ENCODE results near the gene DLG1. TPM values are rescaled to one million over a fixed set of nuclear protein-coding genes. Genes with fewer than 3 reads are reported as not detected.
"Not testable (repeated sequence)": the region's sequence is repeated elsewhere in the genome, so short reads cannot be mapped to it uniquely, and the experiment has no call there.

Gene DLG1
- total RNA-seq, 1 donor from 2014 or later: 84.1 TPM

- Mint-ChIP-seq H3K27ac (no peak overlapping the region), H3K4me1 (peaks cover 7% of the 10 kb centered on the region), H3K4me3 (no peak overlapping the region), H3K27me3 (no peaks in the 10 kb centered on the region), H3K36me3 (ENCODE audit: low read depth) (no peaks in the 10 kb centered on the region), H3K9me3 (no peaks in the 10 kb centered on the region)
- no peak for DNase-seq
- intact Hi-C loops (cut with micrococcal nuclease): no loop called here
These were observed 80.2 kb downstream of the DLG1 start for GRCh38 chr3:197218210-197218609.

GRCh38 chr3:197216914-197217313, 81.5 kb downstream of the DLG1 start:
- H3K27me3 Mint-ChIP-seq: no peaks in the 10 kb centered on the region
- peaks cover 4% of the 10 kb centered on the region for H3K4me1 Mint-ChIP-seq
- intact Hi-C loops (cut with micrococcal nuclease): no loop called here
- H3K27ac Mint-ChIP-seq: no peak overlapping the region
- no peaks in the 10 kb centered on the region for H3K9me3 Mint-ChIP-seq
- H3K36me3 Mint-ChIP-seq (ENCODE audit: low read depth): no peaks in the 10 kb centered on the region
- H3K4me3 Mint-ChIP-seq: no peak overlapping the region
- no peak for DNase-seq

DNA sequence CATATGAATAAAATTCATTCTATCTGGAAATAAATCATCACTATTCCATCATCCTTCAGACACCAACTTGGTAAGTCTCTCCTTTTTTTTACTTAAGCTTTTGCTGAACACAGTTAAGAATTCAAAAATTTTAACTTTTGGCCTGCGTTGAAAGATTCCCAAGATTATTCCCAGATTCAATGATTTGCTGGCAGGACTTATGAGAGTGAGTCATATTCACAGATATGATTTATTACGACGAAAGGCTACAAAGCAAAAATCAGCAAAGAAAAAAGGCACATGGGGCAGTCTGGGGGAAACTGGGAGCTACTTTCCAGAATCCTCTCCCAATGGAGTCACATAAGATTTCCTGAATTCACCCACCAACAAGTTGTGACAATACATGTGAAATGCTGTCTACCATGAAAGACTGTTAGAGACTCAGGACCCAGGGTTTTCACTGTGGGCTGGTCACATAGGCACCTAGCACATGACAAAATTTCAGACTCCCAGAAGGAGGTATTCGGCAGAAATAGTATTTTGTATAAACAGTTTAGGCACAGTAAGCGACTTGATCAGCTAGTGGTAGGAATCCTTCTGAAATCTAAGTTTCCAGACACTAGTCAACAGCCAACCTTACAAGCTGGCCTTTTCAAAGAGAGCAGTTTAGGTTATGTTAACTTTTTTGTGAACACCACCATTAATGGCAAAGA, 82.1 kb downstream of the DLG1 start:
- intact Hi-C loops (cut with micrococcal nuclease): no loop called here
- peaks cover 4% of the 10 kb centered on the region for H3K4me1 Mint-ChIP-seq

GRCh38 chr3:197212290-197212689, 86.1 kb downstream of the DLG1 start:
- intact Hi-C loops (cut with micrococcal nuclease): no loop called here
- Mint-ChIP-seq H3K4me1 (peaks cover 4% of the 10 kb centered on the region), H3K27ac (no peak overlapping the region), H3K4me3 (no peak overlapping the region), H3K36me3 (ENCODE audit: low read depth) (no peaks in the 10 kb centered on the region), H3K27me3 (no peaks in the 10 kb centered on the region), H3K9me3 (no peaks in the 10 kb centered on the region)
- no peak for DNase-seq

More for the DNA sequence above, 82.1 kb downstream of the DLG1 start:
- H3K4me3 Mint-ChIP-seq: no peak overlapping the region
- no peak overlapping the region for H3K27ac Mint-ChIP-seq
- DNase-seq: no peak
- no peaks in the 10 kb centered on the region for H3K36me3 Mint-ChIP-seq (ENCODE audit: low read depth)
- no peaks in the 10 kb centered on the region for H3K9me3 Mint-ChIP-seq
- no peaks in the 10 kb centered on the region for H3K27me3 Mint-ChIP-seq

- H3K9me3 Mint-ChIP-seq; H3K27ac Mint-ChIP-seq; H3K36me3 Mint-ChIP-seq (ENCODE audit: low read depth); DNase-seq; H3K27me3 Mint-ChIP-seq; intact Hi-C loops (cut with micrococcal nuclease); H3K4me1 Mint-ChIP-seq; H3K4me3 Mint-ChIP-seq: not testable (repeated sequence)
These were observed 86.7 kb downstream of the DLG1 start for GRCh38 chr3:197211698-197212097.

GRCh38 chr3:197209366-197210260, 88.8 kb downstream of the DLG1 start:
- no peak overlapping the region for H3K4me3 Mint-ChIP-seq
- intact Hi-C loops (cut with micrococcal nuclease): no loop called here
- H3K27me3 Mint-ChIP-seq: no peaks in the 10 kb centered on the region
- peaks cover 3% of the 10 kb centered on the region for H3K4me1 Mint-ChIP-seq
- H3K27ac Mint-ChIP-seq: no peak overlapping the region
- DNase-seq: no peak
- H3K36me3 Mint-ChIP-seq (ENCODE audit: low read depth): no peaks in the 10 kb centered on the region
- no peaks in the 10 kb centered on the region for H3K9me3 Mint-ChIP-seq

DNA sequence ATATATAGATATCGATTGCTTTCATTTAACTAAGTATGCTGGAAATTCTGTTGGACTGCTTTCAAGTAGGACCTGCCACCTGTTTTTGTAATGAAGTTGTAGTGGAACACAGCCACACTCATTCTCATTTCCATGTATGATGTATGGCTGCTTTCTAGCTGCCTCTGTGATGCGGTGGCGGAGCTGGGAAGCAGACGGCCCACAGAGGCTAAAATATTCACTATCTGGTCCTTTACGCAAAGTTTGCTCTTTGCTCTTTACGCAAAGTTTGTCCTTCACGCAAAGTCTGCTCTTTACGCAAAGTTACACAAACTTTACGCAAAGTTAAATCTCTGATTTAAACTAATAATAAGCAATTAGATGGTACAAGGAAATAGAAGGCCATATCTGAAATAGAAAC, 91.5 kb downstream of the DLG1 start:
- H3K36me3 Mint-ChIP-seq (ENCODE audit: low read depth): peaks cover 3% of the 10 kb centered on the region
- H3K4me3 Mint-ChIP-seq: no peak overlapping the region
- intact Hi-C loops (cut with micrococcal nuclease): no loop called here
- H3K27ac Mint-ChIP-seq: no peak overlapping the region
- no peak for DNase-seq
- H3K4me1 Mint-ChIP-seq: peaks cover 20% of the 10 kb centered on the region
- H3K9me3 Mint-ChIP-seq: no peaks in the 10 kb centered on the region
- no peaks in the 10 kb centered on the region for H3K27me3 Mint-ChIP-seq

- Mint-ChIP-seq H3K4me3 (no peak overlapping the region), H3K36me3 (ENCODE audit: low read depth) (peaks cover 3% of the 10 kb centered on the region), H3K27me3 (no peaks in the 10 kb centered on the region), H3K9me3 (no peaks in the 10 kb centered on the region), H3K4me1 (peaks cover 23% of the 10 kb centered on the region), H3K27ac (no peak overlapping the region)
- no peak for DNase-seq
- intact Hi-C loops (cut with micrococcal nuclease): no loop called here
These were observed 92.7 kb downstream of the DLG1 start for GRCh38 chr3:197205675-197206074.

GRCh38 chr3:197205265-197205664, 93.1 kb downstream of the DLG1 start:
- peaks cover 3% of the 10 kb centered on the region for H3K36me3 Mint-ChIP-seq (ENCODE audit: low read depth)
- no peak overlapping the region for H3K4me3 Mint-ChIP-seq
- intact Hi-C loops (cut with micrococcal nuclease): no loop called here
- no peaks in the 10 kb centered on the region for H3K9me3 Mint-ChIP-seq
- H3K4me1 Mint-ChIP-seq: peaks cover 23% of the 10 kb centered on the region
- H3K27me3 Mint-ChIP-seq: no peaks in the 10 kb centered on the region
- no peak overlapping the region for H3K27ac Mint-ChIP-seq
- no peak for DNase-seq

- Mint-ChIP-seq H3K9me3 (no peaks in the 10 kb centered on the region), H3K4me1 (peaks cover 23% of the 10 kb centered on the region), H3K27me3 (no peaks in the 10 kb centered on the region), H3K27ac (no peak overlapping the region), H3K4me3 (no peak overlapping the region), H3K36me3 (ENCODE audit: low read depth) (peaks cover 3% of the 10 kb centered on the region)
- intact Hi-C loops (cut with micrococcal nuclease): no loop called here
- no peak for DNase-seq
These were observed 93.7 kb downstream of the DLG1 start for GRCh38 chr3:197204736-197205135.

DNA sequence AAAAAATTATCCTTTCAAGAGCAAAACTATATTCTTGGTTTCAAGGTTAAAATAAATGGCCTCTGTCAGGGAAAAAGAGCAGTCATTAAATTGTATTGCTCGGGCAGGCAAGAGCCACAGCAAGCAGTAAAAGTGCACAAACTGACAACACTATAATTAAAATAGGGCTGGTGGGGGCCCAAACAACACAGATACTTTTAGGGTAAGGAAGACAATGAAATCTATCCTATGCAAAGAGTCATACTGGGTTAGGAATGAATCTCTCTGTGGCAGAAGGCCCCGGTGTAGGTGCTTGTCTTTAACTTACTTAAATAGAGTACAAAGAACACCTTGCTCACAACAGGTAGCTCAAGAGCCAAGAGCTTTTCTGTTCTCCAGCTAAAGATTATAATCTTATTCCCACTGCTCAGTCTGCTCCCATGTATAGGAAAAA, 94.7 kb downstream of the DLG1 start:
- no peak for DNase-seq
- Mint-ChIP-seq H3K27ac (no peak overlapping the region), H3K4me1 (peaks cover 23% of the 10 kb centered on the region), H3K36me3 (ENCODE audit: low read depth) (peaks cover 3% of the 10 kb centered on the region), H3K4me3 (no peak overlapping the region), H3K27me3 (no peaks in the 10 kb centered on the region), H3K9me3 (no peaks in the 10 kb centered on the region)
- intact Hi-C loops (cut with micrococcal nuclease): no loop called here

DNA sequence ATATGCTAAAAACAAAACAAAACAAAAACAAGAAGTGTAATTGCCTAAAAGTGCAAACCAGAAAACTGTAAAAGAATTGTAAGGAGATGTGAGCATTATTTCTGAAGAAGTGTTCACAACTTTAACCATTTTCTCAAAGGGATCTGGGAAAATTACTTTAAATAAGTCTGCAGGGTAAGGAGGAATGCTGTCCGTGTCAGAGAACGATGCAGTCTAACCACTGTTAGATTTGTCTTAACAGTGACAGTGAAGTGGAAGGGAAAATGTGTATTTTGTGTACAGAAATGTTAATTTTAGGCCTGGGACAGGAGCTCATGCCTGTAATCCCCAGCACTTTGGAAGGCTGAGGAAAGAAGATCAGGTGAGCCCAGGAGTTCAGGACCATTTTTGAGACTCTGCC, 95.7 kb downstream of the DLG1 start:
- no peak overlapping the region for H3K4me3 Mint-ChIP-seq
- DNase-seq: no peak
- H3K27ac Mint-ChIP-seq: no peak overlapping the region
- H3K9me3 Mint-ChIP-seq: no peaks in the 10 kb centered on the region
- H3K36me3 Mint-ChIP-seq (ENCODE audit: low read depth): peaks cover 3% of the 10 kb centered on the region
- intact Hi-C loops (cut with micrococcal nuclease): no loop called here
- H3K27me3 Mint-ChIP-seq: no peaks in the 10 kb centered on the region
- peaks cover 23% of the 10 kb centered on the region for H3K4me1 Mint-ChIP-seq

GRCh38 chr3:197201791-197202452, 96.5 kb downstream of the DLG1 start:
- H3K27ac Mint-ChIP-seq: no peak overlapping the region
- peaks cover 3% of the 10 kb centered on the region for H3K36me3 Mint-ChIP-seq (ENCODE audit: low read depth)
- intact Hi-C loops (cut with micrococcal nuclease): no loop called here
- H3K27me3 Mint-ChIP-seq: no peaks in the 10 kb centered on the region
- H3K4me1 Mint-ChIP-seq: peaks cover 23% of the 10 kb centered on the region
- DNase-seq: no peak
- H3K9me3 Mint-ChIP-seq: no peaks in the 10 kb centered on the region
- no peak overlapping the region for H3K4me3 Mint-ChIP-seq

DNA sequence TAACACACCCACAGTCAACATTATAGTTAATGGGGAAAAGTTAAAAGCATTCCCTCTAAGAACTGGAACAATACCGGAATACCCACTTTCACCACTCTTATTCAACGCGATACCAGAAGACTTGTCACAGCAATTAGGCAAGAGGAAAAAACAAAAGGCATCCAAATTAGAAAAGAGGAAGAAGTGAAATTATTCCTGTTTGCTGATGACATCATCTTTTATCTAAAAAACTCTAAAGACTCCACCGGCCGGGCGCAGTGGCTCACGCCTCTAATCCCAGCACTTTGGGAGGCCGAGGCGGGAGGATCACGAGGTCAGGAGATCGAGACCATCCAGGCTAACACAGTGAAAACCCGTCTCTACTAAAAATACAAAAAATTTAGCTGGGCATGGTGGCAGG, 97.6 kb downstream of the DLG1 start:
- H3K27me3 Mint-ChIP-seq; DNase-seq; H3K4me3 Mint-ChIP-seq; H3K36me3 Mint-ChIP-seq (ENCODE audit: low read depth); H3K9me3 Mint-ChIP-seq; intact Hi-C loops (cut with micrococcal nuclease); H3K27ac Mint-ChIP-seq: not testable (repeated sequence)
- H3K4me1 Mint-ChIP-seq: peaks cover 22% of the 10 kb centered on the region
